SK-N-SH treated with all-trans-retinoic acid at 6 μM for 48 hours (cell line): ENCODE data around the gene LY9.

ENCODE experiments used
- ATAC-seq: fragments of 200-7000 bp; cut with Tn5 transposase; 3 replicates; pipeline ENCODE4 v1.9.1; 2020; ENCODE audit warnings: mild to moderate bottlenecking, moderate library complexity
- ARNTL ChIP-seq: fragments of 450-650 bp; formaldehyde crosslinking; IDR thresholded peaks from 2 replicates; pipeline ENCODE4 v1.5.0; 2020; ENCODE audit warnings: low read depth, mild to moderate bottlenecking, moderate library complexity, borderline replicate concordance
- BACH2 ChIP-seq: fragments of 250-450 bp; sonication (Bioruptor Pico); IDR thresholded peaks from 2 replicates; pipeline ENCODE4 v1.9.0; 2021; ENCODE audit warnings: mild to moderate bottlenecking, borderline replicate concordance
- CREB5 ChIP-seq: fragments of 250-450 bp; sonication (Bioruptor Pico); IDR thresholded peaks from 2 replicates; pipeline ENCODE4 v1.5.1; 2020; ENCODE audit warnings: low read depth, mild to moderate bottlenecking, moderate library complexity
- CSDC2 ChIP-seq: fragments of 250-450 bp; sonication (Bioruptor Pico); IDR thresholded peaks from 2 replicates; pipeline ENCODE4 v1.5.0; 2020; ENCODE audit warnings: mild to moderate bottlenecking, moderate library complexity
- ESRRG ChIP-seq: fragments of 250-450 bp; sonication (Bioruptor Pico); IDR thresholded peaks from 2 replicates; pipeline ENCODE4 v1.6.1; 2021; ENCODE audit warnings: mild to moderate bottlenecking
- GLIS3 ChIP-seq: fragments of 250-450 bp; sonication (Bioruptor Pico); IDR thresholded peaks from 2 replicates; pipeline ENCODE4 v1.5.0; 2020; ENCODE audit warnings: mild to moderate bottlenecking, moderate library complexity
- ISL1 ChIP-seq: fragments of 250-450 bp; sonication (Bioruptor Pico); IDR thresholded peaks from 2 replicates; pipeline ENCODE4 v2.1.2; 2022; ENCODE audit warnings: mild to moderate bottlenecking, moderate library complexity
- OSR1 ChIP-seq: fragments of 250-450 bp; sonication (Bioruptor Pico); IDR thresholded peaks from 2 replicates; pipeline ENCODE4 v1.8.0; 2022; ENCODE audit warnings: moderate library complexity, mild to moderate bottlenecking, inconsistent platforms
- PATZ1 ChIP-seq: fragments of 250-450 bp; sonication (Bioruptor Pico); IDR thresholded peaks from 2 replicates; pipeline ENCODE4 v1.8.0; 2020; ENCODE audit warnings: mild to moderate bottlenecking, moderate library complexity, borderline replicate concordance
- POU6F1 ChIP-seq: fragments of 250-450 bp; sonication (Bioruptor Pico); IDR thresholded peaks from 2 replicates; pipeline ENCODE4 v1.8.0; 2021; ENCODE audit warnings: low read depth, mild to moderate bottlenecking, moderate library complexity, borderline replicate concordance
- PPARA ChIP-seq: fragments of 250-450 bp; sonication (Bioruptor Pico); IDR thresholded peaks from 2 replicates; pipeline ENCODE4 v1.5.0; 2020; ENCODE audit warnings: mild to moderate bottlenecking, borderline replicate concordance
- RARB ChIP-seq: fragments of 250-450 bp; sonication (Bioruptor Pico); IDR thresholded peaks from 2 replicates; pipeline ENCODE4 v1.8.0; 2021; ENCODE audit warnings: mild to moderate bottlenecking, moderate library complexity
- SNAI2 ChIP-seq: fragments of 250-450 bp; sonication (Bioruptor Pico); IDR thresholded peaks from 2 replicates; pipeline ENCODE4 v1.5.0; 2020; ENCODE audit warnings: mild to moderate bottlenecking, moderate library complexity
- TCF4 ChIP-seq: fragments of 250-450 bp; sonication (Bioruptor Pico); IDR thresholded peaks from 2 replicates; pipeline ENCODE4 v1.8.0; 2021; ENCODE audit warnings: mild to moderate bottlenecking, moderate library complexity, borderline replicate concordance
- TOX ChIP-seq: fragments of 250-450 bp; sonication (Bioruptor Pico); IDR thresholded peaks from 2 replicates; pipeline ENCODE4 v1.8.0; 2021; ENCODE audit warnings: mild to moderate bottlenecking, moderate library complexity, borderline replicate concordance
- ZFP3 ChIP-seq: fragments of 250-450 bp; sonication (Bioruptor Pico); IDR thresholded peaks from 2 replicates; pipeline ENCODE4 v1.5.0; 2020; ENCODE audit warnings: mild to moderate bottlenecking, moderate library complexity
- ZFP30 ChIP-seq: fragments of 450-650 bp; formaldehyde crosslinking; IDR thresholded peaks from 2 replicates; pipeline ENCODE4 v1.5.0; 2022; ENCODE audit warnings: mild to moderate bottlenecking, moderate library complexity
- ZNF565 ChIP-seq: fragments of 450-650 bp; formaldehyde crosslinking; conservative IDR thresholded peaks from 2 replicates; pipeline ENCODE4 v1.5.0; 2020; ENCODE audit warnings: low read depth, mild to moderate bottlenecking, moderate library complexity
- ZNF8 ChIP-seq: fragments of 450-650 bp; formaldehyde crosslinking; IDR thresholded peaks from 2 replicates; pipeline ENCODE4 v1.5.0; 2020; ENCODE audit warnings: mild to moderate bottlenecking, moderate library complexity
- TF ChIP-seq, protein P1 (sequence below): fragments of 250-450 bp; sonication (Bioruptor Pico); IDR thresholded peaks from 2 replicates; pipeline ENCODE4 v1.5.1; 2021; ENCODE audit warnings: mild to moderate bottlenecking, moderate library complexity
- TF ChIP-seq, protein P2 (sequence below): fragments of 250-450 bp; sonication (Bioruptor Pico); IDR thresholded peaks from 2 replicates; pipeline ENCODE4 v1.5.0; 2020; ENCODE audit warnings: mild to moderate bottlenecking, moderate library complexity

The LY9 gene

GRCh38 chr1:160767395-160768294 lies 28.3 kb upstream of the LY9 start:
- ATAC-seq, result peak; percentile 70
- TF ChIP-seq ZNF565 (CRISPR knock-in tag) (no peak), SNAI2 (CRISPR knock-in tag) (no peak), PATZ1 (CRISPR knock-in tag) (no peak), ESRRG (CRISPR knock-in tag) (no peak), ZFP3 (CRISPR knock-in tag) (no peak), GLIS3 (CRISPR knock-in tag) (no peak), CSDC2 (CRISPR knock-in tag) (no peak), CREB5 (CRISPR knock-in tag) (no peak), PPARA (no peak), BACH2 (CRISPR knock-in tag) (no peak)
- TF ChIP-seq, protein P1, sequence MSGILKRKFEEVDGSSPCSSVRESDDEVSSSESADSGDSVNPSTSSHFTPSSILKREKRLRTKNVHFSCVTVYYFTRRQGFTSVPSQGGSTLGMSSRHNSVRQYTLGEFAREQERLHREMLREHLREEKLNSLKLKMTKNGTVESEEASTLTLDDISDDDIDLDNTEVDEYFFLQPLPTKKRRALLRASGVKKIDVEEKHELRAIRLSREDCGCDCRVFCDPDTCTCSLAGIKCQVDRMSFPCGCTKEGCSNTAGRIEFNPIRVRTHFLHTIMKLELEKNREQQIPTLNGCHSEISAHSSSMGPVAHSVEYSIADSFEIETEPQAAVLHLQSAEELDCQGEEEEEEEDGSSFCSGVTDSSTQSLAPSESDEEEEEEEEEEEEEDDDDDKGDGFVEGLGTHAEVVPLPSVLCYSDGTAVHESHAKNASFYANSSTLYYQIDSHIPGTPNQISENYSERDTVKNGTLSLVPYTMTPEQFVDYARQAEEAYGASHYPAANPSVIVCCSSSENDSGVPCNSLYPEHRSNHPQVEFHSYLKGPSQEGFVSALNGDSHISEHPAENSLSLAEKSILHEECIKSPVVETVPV (CRISPR knock-in tag), result no peak
- TF ChIP-seq, protein P2, sequence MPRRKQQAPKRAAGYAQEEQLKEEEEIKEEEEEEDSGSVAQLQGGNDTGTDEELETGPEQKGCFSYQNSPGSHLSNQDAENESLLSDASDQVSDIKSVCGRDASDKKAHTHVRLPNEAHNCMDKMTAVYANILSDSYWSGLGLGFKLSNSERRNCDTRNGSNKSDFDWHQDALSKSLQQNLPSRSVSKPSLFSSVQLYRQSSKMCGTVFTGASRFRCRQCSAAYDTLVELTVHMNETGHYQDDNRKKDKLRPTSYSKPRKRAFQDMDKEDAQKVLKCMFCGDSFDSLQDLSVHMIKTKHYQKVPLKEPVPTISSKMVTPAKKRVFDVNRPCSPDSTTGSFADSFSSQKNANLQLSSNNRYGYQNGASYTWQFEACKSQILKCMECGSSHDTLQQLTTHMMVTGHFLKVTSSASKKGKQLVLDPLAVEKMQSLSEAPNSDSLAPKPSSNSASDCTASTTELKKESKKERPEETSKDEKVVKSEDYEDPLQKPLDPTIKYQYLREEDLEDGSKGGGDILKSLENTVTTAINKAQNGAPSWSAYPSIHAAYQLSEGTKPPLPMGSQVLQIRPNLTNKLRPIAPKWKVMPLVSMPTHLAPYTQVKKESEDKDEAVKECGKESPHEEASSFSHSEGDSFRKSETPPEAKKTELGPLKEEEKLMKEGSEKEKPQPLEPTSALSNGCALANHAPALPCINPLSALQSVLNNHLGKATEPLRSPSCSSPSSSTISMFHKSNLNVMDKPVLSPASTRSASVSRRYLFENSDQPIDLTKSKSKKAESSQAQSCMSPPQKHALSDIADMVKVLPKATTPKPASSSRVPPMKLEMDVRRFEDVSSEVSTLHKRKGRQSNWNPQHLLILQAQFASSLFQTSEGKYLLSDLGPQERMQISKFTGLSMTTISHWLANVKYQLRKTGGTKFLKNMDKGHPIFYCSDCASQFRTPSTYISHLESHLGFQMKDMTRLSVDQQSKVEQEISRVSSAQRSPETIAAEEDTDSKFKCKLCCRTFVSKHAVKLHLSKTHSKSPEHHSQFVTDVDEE (CRISPR knock-in tag), result no peak

DNA sequence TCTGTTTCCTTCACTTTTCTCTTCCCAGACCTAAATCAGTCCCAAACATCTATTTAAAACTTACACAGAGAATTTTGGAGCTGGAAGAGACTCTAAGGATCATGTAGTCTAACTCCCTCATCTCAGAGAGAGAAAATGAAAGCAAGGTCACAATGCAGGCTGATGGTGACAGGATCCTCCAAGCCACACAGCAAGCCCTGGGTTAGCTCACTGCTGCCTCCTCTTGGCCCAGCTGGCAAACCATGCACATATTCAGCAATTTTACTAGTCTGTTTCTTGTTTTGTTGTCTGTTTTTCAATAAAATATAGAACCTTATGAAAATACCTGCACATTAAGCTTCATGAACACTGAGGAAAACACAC lies 27.7 kb upstream of the LY9 start:
- TF ChIP-seq ARNTL, result no peak
- no peak for TF ChIP-seq POU6F1 (CRISPR knock-in tag)
- no peak for TF ChIP-seq TOX
- TF ChIP-seq OSR1, result no peak
- no peak for TF ChIP-seq ZFP30
- no peak for TF ChIP-seq PPARA
- TF ChIP-seq BACH2 (CRISPR knock-in tag), result no peak
- no peak for TF ChIP-seq ZNF565 (CRISPR knock-in tag)
- no peak for TF ChIP-seq ESRRG (CRISPR knock-in tag)
- TF ChIP-seq ZNF8 (CRISPR knock-in tag), result no peak
- TF ChIP-seq PATZ1 (CRISPR knock-in tag), result no peak
- TF ChIP-seq RARB, result no peak
- no peak for TF ChIP-seq ISL1 (CRISPR knock-in tag)
- TF ChIP-seq GLIS3 (CRISPR knock-in tag), result no peak
- TF ChIP-seq, protein P2 (CRISPR knock-in tag), result no peak
- TF ChIP-seq TCF4 (CRISPR knock-in tag), result no peak
- TF ChIP-seq ZFP3 (CRISPR knock-in tag), result no peak
- TF ChIP-seq SNAI2 (CRISPR knock-in tag), result no peak
- ATAC-seq, result peak; percentile 85
